Epithelial cell of esophagus (primary cell): ENCODE measurements around the gene CA10.

ENCODE experiments used
- DNase-seq: peaks from one replicate; pipeline ENCODE4 v3.0.0; 2010; ENCODE audit warnings: low read depth
- H3K4me3 ChIP-seq: 2 replicates; pipeline ENCODE4 v1.5.1; 2011; ENCODE audit warnings: mild to moderate bottlenecking, low read length, control low read depth
- TF ChIP-seq, protein P1 (sequence below): IDR thresholded peaks from 2 replicates; pipeline ENCODE4 v1.5.1; 2011; ENCODE audit warnings: low read depth, mild to moderate bottlenecking, low read length, control low read depth, inconsistent platforms; ENCODE audit not compliant: insufficient read depth; ENCODE audit errors: missing control alignments

The CA10 gene

DNA sequence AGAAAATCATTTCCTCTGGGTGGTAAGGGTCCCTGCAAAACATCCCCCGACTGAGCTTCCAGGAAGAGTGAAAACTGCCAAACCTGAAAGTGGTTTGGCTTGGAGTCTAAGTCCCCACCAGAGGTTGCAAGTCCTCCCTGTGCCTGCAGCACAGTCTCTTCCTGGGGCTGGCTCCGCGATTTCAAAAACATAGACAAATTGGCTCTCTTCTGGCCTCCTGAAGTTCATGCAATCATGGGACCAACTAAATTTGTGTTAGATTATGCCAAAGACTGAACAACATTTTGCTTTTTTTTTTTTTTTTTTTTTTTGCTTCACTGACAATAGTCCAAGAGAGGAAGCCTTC lies 447.9 kb downstream of the CA10 start:
- TF ChIP-seq, protein P1, sequence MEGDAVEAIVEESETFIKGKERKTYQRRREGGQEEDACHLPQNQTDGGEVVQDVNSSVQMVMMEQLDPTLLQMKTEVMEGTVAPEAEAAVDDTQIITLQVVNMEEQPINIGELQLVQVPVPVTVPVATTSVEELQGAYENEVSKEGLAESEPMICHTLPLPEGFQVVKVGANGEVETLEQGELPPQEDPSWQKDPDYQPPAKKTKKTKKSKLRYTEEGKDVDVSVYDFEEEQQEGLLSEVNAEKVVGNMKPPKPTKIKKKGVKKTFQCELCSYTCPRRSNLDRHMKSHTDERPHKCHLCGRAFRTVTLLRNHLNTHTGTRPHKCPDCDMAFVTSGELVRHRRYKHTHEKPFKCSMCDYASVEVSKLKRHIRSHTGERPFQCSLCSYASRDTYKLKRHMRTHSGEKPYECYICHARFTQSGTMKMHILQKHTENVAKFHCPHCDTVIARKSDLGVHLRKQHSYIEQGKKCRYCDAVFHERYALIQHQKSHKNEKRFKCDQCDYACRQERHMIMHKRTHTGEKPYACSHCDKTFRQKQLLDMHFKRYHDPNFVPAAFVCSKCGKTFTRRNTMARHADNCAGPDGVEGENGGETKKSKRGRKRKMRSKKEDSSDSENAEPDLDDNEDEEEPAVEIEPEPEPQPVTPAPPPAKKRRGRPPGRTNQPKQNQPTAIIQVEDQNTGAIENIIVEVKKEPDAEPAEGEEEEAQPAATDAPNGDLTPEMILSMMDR, result no peak
- H3K4me3 ChIP-seq, result no peak overlapping the region
- DNase-seq, result no peak

GRCh38 chr17:51709694-51710633 lies 448.6 kb downstream of the CA10 start:
- H3K4me3 ChIP-seq, result no peak overlapping the region
- TF ChIP-seq, protein P1, result no peak
- no peak for DNase-seq

DNA sequence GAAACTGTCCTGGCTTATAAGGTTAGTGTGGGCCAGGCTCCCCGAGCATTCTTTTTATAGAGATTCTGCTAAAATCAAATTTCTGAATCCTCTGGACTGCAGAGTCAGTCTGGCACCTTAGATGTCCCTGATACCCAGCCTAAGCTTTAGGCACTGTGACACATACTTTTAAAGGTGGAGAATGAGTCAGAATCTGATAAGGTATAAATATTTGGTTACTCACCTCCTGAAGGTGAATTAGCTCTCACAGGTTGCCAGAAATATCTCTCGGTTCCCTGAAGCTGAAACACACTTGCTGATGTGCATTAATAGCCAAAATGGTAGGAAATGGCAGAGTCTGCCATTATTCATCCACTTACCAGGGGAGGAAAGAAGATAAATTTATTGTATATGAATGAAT lies 451.3 kb downstream of the CA10 start:
- TF ChIP-seq, protein P1, result no peak
- H3K4me3 ChIP-seq, result no peak overlapping the region
- DNase-seq, result peak; percentile 21

GRCh38 chr17:51706093-51706492 lies 452.4 kb downstream of the CA10 start:
- H3K4me3 ChIP-seq, result no peak overlapping the region
- TF ChIP-seq, protein P1, result no peak
- no peak for DNase-seq

- peak; percentile 16 for DNase-seq
- no peak overlapping the region for H3K4me3 ChIP-seq
- TF ChIP-seq, protein P1, result no peak
These were observed 454.9 kb downstream of the CA10 start for GRCh38 chr17:51703361-51704341.

GRCh38 chr17:51702963-51703360 lies 455.6 kb downstream of the CA10 start:
- TF ChIP-seq, protein P1, result no peak

More at GRCh38 chr17:51702963-51703360, 455.6 kb downstream of the CA10 start:
- DNase-seq, result no peak
- no peak overlapping the region for H3K4me3 ChIP-seq
